Measurements from ENCODE around the gene SRPK2. TPM values are rescaled to one million over a fixed set of nuclear protein-coding genes. Genes with fewer than 3 reads are reported as not detected.

The SRPK2 gene
- total RNA-seq, 5 donors from 2014 or later (not counting 1 experiment from before 2014, with no cell fraction given): 41.6 to 71.4 (median 46.9) TPM

GRCh38 chr7:105218939-105219770 lies 169.6 kb downstream of the SRPK2 start:
- peak in 1 of 4 experiments; percentile 53 for ATAC-seq (replicated peaks in 1 of 4)
- peaks cover under 1 to 3% of the 10 kb centered on the region in 2 experiments for H3K4me1 ChIP-seq (ENCODE audit: control insufficient read depth in 1 of 2, extremely low read depth in 1 of 2, insufficient read depth in 2 of 2, low read length in 2 of 2)
- H3K36me3 Mint-ChIP-seq: peaks cover 6% of the 10 kb centered on the region
- no peaks in the 10 kb centered on the region for H3K9me3 ChIP-seq
- no peak overlapping the region for H3K4me3 Mint-ChIP-seq
- H3K36me3 ChIP-seq (ENCODE audit: control insufficient read depth in 2 of 2, extremely low read depth in 1 of 2, insufficient read depth in 1 of 2, low read length in 1 of 2): no peaks in the 10 kb centered on the region
- H3K4me3 ChIP-seq (ENCODE audit: control insufficient read depth in 1 of 2, extremely low read depth in 1 of 2, low read length in 1 of 2): no peak overlapping the region
- CTCF ChIA-PET: no interaction called here
- no peak for DNase-seq
- POLR2A ChIA-PET: interaction anchor here in 1 of 2 donors (0.5 kb wide), 1 partner anchor 29 kb away, joined by 3 read pairs; no protein-coding TSS in a partner anchor
- no peak overlapping the region for H3K27ac Mint-ChIP-seq
- 100% methylated on average over 3 of the region's 11 CpGs for WGBS (ENCODE audit: insufficient coverage)
- no peaks in the 10 kb centered on the region for H3K27me3 Mint-ChIP-seq
- H3K9me3 Mint-ChIP-seq: peaks cover 0 to 4% (median 0%) of the 10 kb centered on the region in 3 donors
- H3K27me3 ChIP-seq (replicated peaks in 1 of 2; ENCODE audit: control insufficient read depth in 2 of 2, extremely low read depth in 1 of 2, insufficient read depth in 2 of 2, low read length in 1 of 2): no peaks in the 10 kb centered on the region
- no peak overlapping the region for H3K27ac ChIP-seq (ENCODE audit: low read length)
- H3K4me1 Mint-ChIP-seq: peaks cover 60 to 65% (median 63%) of the 10 kb centered on the region in 3 donors

GRCh38 chr7:105218215-105218614 lies 170.5 kb downstream of the SRPK2 start:
- H3K9me3 ChIP-seq: no peaks in the 10 kb centered on the region
- no peak for DNase-seq
- H3K4me1 ChIP-seq (ENCODE audit: control insufficient read depth in 1 of 2, extremely low read depth in 1 of 2, insufficient read depth in 2 of 2, low read length in 2 of 2): peaks cover 3 to 4% of the 10 kb centered on the region in 2 experiments
- Mint-ChIP-seq H3K4me3 (no peak overlapping the region), H3K4me1 (peaks cover 65 to 71% (median 68%) of the 10 kb centered on the region in 3 donors), H3K27ac (no peak overlapping the region), H3K36me3 (peaks cover 6% of the 10 kb centered on the region), H3K27me3 (no peaks in the 10 kb centered on the region), H3K9me3 (peaks cover 0 to 4% (median 0%) of the 10 kb centered on the region in 3 donors)
- no peak overlapping the region for H3K27ac ChIP-seq (ENCODE audit: low read length)
- ATAC-seq (replicated peaks in 1 of 4): no peak
- no peak overlapping the region for H3K4me3 ChIP-seq (ENCODE audit: control insufficient read depth in 1 of 2, extremely low read depth in 1 of 2, low read length in 1 of 2)
- no CpG with 5 or more reads among the region's 4 CpGs for WGBS (ENCODE audit: insufficient coverage)
- POLR2A ChIA-PET: no interaction called here
- no peaks in the 10 kb centered on the region for H3K36me3 ChIP-seq (ENCODE audit: control insufficient read depth in 2 of 2, extremely low read depth in 1 of 2, insufficient read depth in 1 of 2, low read length in 1 of 2)
- CTCF ChIA-PET: interaction anchor here in 1 of 2 donors (0.5 kb wide), 1 partner anchor 47 kb away, joined by 3 read pairs; no protein-coding TSS in a partner anchor
- no peaks in the 10 kb centered on the region for H3K27me3 ChIP-seq (replicated peaks in 1 of 2; ENCODE audit: control insufficient read depth in 2 of 2, extremely low read depth in 1 of 2, insufficient read depth in 2 of 2, low read length in 1 of 2)

- Histone ChIP-seq H3K36me3 (ENCODE audit: control insufficient read depth in 2 of 2, extremely low read depth in 1 of 2, insufficient read depth in 1 of 2, low read length in 1 of 2) (no peaks in the 10 kb centered on the region), H3K9me3 (no peaks in the 10 kb centered on the region), H3K4me1 (ENCODE audit: control insufficient read depth in 1 of 2, extremely low read depth in 1 of 2, insufficient read depth in 2 of 2, low read length in 2 of 2) (peaks cover 3 to 4% of the 10 kb centered on the region in 2 experiments), H3K27ac (ENCODE audit: low read length) (no peak overlapping the region), H3K27me3 (replicated peaks in 1 of 2; ENCODE audit: control insufficient read depth in 2 of 2, extremely low read depth in 1 of 2, insufficient read depth in 2 of 2, low read length in 1 of 2) (no peaks in the 10 kb centered on the region), H3K4me3 (ENCODE audit: control insufficient read depth in 1 of 2, extremely low read depth in 1 of 2, low read length in 1 of 2) (no peak overlapping the region)
- POLR2A ChIA-PET: no interaction called here
- peaks cover 6% of the 10 kb centered on the region for H3K36me3 Mint-ChIP-seq
- no peaks in the 10 kb centered on the region for H3K27me3 Mint-ChIP-seq
- WGBS (ENCODE audit: insufficient coverage): 100% methylated on average over 2 of the region's 3 CpGs
- DNase-seq (no peak), ATAC-seq (replicated peaks in 1 of 4) (no peak)
- H3K9me3 Mint-ChIP-seq: peaks cover 0 to 4% (median 0%) of the 10 kb centered on the region in 3 donors
- CTCF ChIA-PET: no interaction called here
- no peak overlapping the region for H3K4me3 Mint-ChIP-seq
- no peak overlapping the region for H3K27ac Mint-ChIP-seq
- H3K4me1 Mint-ChIP-seq: peaks cover 69 to 75% (median 75%) of the 10 kb centered on the region in 3 donors
Observed at GRCh38 chr7:105216786-105217185, 171.9 kb downstream of the SRPK2 start.

- Histone ChIP-seq H3K4me3 (ENCODE audit: control insufficient read depth in 1 of 2, extremely low read depth in 1 of 2, low read length in 1 of 2) (no peak overlapping the region), H3K36me3 (ENCODE audit: control insufficient read depth in 2 of 2, extremely low read depth in 1 of 2, insufficient read depth in 1 of 2, low read length in 1 of 2) (no peaks in the 10 kb centered on the region), H3K4me1 (ENCODE audit: control insufficient read depth in 1 of 2, extremely low read depth in 1 of 2, insufficient read depth in 2 of 2, low read length in 2 of 2) (peaks cover 6 to 8% of the 10 kb centered on the region in 2 experiments), H3K27ac (ENCODE audit: low read length) (no peak overlapping the region), H3K27me3 (replicated peaks in 1 of 2; ENCODE audit: control insufficient read depth in 2 of 2, extremely low read depth in 1 of 2, insufficient read depth in 2 of 2, low read length in 1 of 2) (no peaks in the 10 kb centered on the region), H3K9me3 (no peaks in the 10 kb centered on the region)
- POLR2A ChIA-PET: no interaction called here
- Mint-ChIP-seq H3K4me3 (no peak overlapping the region), H3K27ac (no peak overlapping the region), H3K9me3 (peaks cover 0 to 4% (median 4%) of the 10 kb centered on the region in 3 donors), H3K4me1 (peaks cover 72 to 78% (median 73%) of the 10 kb centered on the region in 3 donors), H3K27me3 (no peaks in the 10 kb centered on the region), H3K36me3 (peaks cover 6% of the 10 kb centered on the region)
- DNase-seq (no peak), ATAC-seq (replicated peaks in 1 of 4) (no peak)
- CTCF ChIA-PET: interaction anchor here in 1 of 2 donors (0.7 kb wide), 1 partner anchor 116 kb away, joined by 7 read pairs; no protein-coding TSS in a partner anchor
- no CpG with 5 or more reads among the region's 1 CpG for WGBS (ENCODE audit: insufficient coverage)
Observed at GRCh38 chr7:105215821-105216220, 172.9 kb downstream of the SRPK2 start.

- DNase-seq: no peak
- H3K36me3 Mint-ChIP-seq: peaks cover 6% of the 10 kb centered on the region
- no peak overlapping the region for H3K4me3 Mint-ChIP-seq
- peaks cover 0 to 4% (median 4%) of the 10 kb centered on the region in 3 donors for H3K9me3 Mint-ChIP-seq
- peak overlapping the region in 1 of 2 donors; percentile 22 for H3K27ac Mint-ChIP-seq
- ATAC-seq (replicated peaks in 1 of 4): no peak
- H3K4me1 Mint-ChIP-seq: peaks cover 76 to 81% (median 79%) of the 10 kb centered on the region in 3 donors
- H3K27ac ChIP-seq (ENCODE audit: low read length): no peak overlapping the region
- no CpG with 5 or more reads among the region's 4 CpGs for WGBS (ENCODE audit: insufficient coverage)
- no peak overlapping the region for H3K4me3 ChIP-seq (ENCODE audit: control insufficient read depth in 1 of 2, extremely low read depth in 1 of 2, low read length in 1 of 2)
- no peaks in the 10 kb centered on the region for H3K27me3 Mint-ChIP-seq
- no peaks in the 10 kb centered on the region for H3K36me3 ChIP-seq (ENCODE audit: control insufficient read depth in 2 of 2, extremely low read depth in 1 of 2, insufficient read depth in 1 of 2, low read length in 1 of 2)
- H3K4me1 ChIP-seq (ENCODE audit: control insufficient read depth in 1 of 2, extremely low read depth in 1 of 2, insufficient read depth in 2 of 2, low read length in 2 of 2): peaks cover 10 to 12% of the 10 kb centered on the region in 2 experiments
- no peaks in the 10 kb centered on the region for H3K27me3 ChIP-seq (replicated peaks in 1 of 2; ENCODE audit: control insufficient read depth in 2 of 2, extremely low read depth in 1 of 2, insufficient read depth in 2 of 2, low read length in 1 of 2)
- CTCF ChIA-PET: interaction anchor here in 1 of 2 donors (0.7 kb wide), 1 partner anchor 117 kb away, joined by 7 read pairs; no protein-coding TSS in a partner anchor
- H3K9me3 ChIP-seq: no peaks in the 10 kb centered on the region
- POLR2A ChIA-PET: no interaction called here
Observed at GRCh38 chr7:105215182-105215581, 173.5 kb downstream of the SRPK2 start.

GRCh38 chr7:105213611-105214010 lies 175.1 kb downstream of the SRPK2 start:
- Mint-ChIP-seq H3K4me3 (no peak overlapping the region), H3K27me3 (no peaks in the 10 kb centered on the region), H3K27ac (peak overlapping the region in 1 of 2 donors; percentile 49), H3K4me1 (peaks cover 77 to 84% (median 83%) of the 10 kb centered on the region in 3 donors), H3K36me3 (peaks cover 6% of the 10 kb centered on the region), H3K9me3 (peaks cover 0 to 4% (median 4%) of the 10 kb centered on the region in 3 donors)
- Histone ChIP-seq H3K27me3 (replicated peaks in 1 of 2; ENCODE audit: control insufficient read depth in 2 of 2, extremely low read depth in 1 of 2, insufficient read depth in 2 of 2, low read length in 1 of 2) (no peaks in the 10 kb centered on the region), H3K36me3 (ENCODE audit: control insufficient read depth in 2 of 2, extremely low read depth in 1 of 2, insufficient read depth in 1 of 2, low read length in 1 of 2) (no peaks in the 10 kb centered on the region), H3K27ac (ENCODE audit: low read length) (no peak overlapping the region), H3K4me1 (ENCODE audit: control insufficient read depth in 1 of 2, extremely low read depth in 1 of 2, insufficient read depth in 2 of 2, low read length in 2 of 2) (peaks cover 14 to 19% of the 10 kb centered on the region in 2 experiments), H3K4me3 (ENCODE audit: control insufficient read depth in 1 of 2, extremely low read depth in 1 of 2, low read length in 1 of 2) (no peak overlapping the region), H3K9me3 (no peaks in the 10 kb centered on the region)
- DNase-seq: peak in 1 of 35 experiments; percentile 11
- no CpG with 5 or more reads among the region's 2 CpGs for WGBS (ENCODE audit: insufficient coverage)
- CTCF ChIA-PET: interaction anchor here in 1 of 2 donors (1.4 kb wide), 1 partner anchor 11 kb away, joined by 3 read pairs; no protein-coding TSS in a partner anchor
- POLR2A ChIA-PET: interaction anchor here in 1 of 2 donors (0.7 kb wide), 1 partner anchor 1281 kb away, joined by 3 read pairs; no protein-coding TSS in a partner anchor
- peak in 1 of 4 experiments; percentile 61 for ATAC-seq (replicated peaks in 1 of 4)
